PC-3 (cell line): ENCODE data around the gene RFX1. TPM values are rescaled to one million over a fixed set of nuclear protein-coding genes. Genes with fewer than 3 reads are reported as not detected.
"Not testable (repeated sequence)": the region's sequence is repeated elsewhere in the genome, so short reads cannot be mapped to it uniquely, and the experiment has no call there.

Source experiments
- ATAC-seq: fragments of 200-7000 bp; cut with Tn5 transposase; 2 replicates; pipeline ENCODE4 v1.9.1; 2020; ENCODE audit warnings: mild to moderate bottlenecking, moderate library complexity
- BruUV-seq: library from RNA; stranded (reverse); fragments of 400-500 nt; replicated peaks from 2 replicates; lab custom pipeline; 2021; lab: Mats Ljungman, UMichigan
- CTCF ChIA-PET: fragments of 300-600 bp; sonication (Branson Sonifier 250); formaldehyde crosslinking; loops from one replicate; lab custom pipeline; 2022; ENCODE audit warnings: antibody characterized with exemption; lab: Charles Lee
- POLR2A ChIA-PET: fragments of 300-600 bp; sonication (Branson Sonifier 250); formaldehyde crosslinking; loops from one replicate; lab custom pipeline; 2022; ENCODE audit warnings: antibody characterized with exemption; ENCODE audit not compliant: unreplicated experiment; lab: Charles Lee
- DNase-seq: peaks from one replicate; pipeline ENCODE4 v3.0.0-alpha.2; 2015
- H2AFZ ChIP-seq: fragments of 300-600 bp; sonication (generic); 2 replicates; pipeline ENCODE4 v1.6.0; 2016; ENCODE audit warnings: antibody characterized with exemption, low read length
- H3F3A ChIP-seq: fragments of 300-600 bp; sonication (generic); one replicate; pipeline ENCODE4 v1.6.0; 2017; ENCODE audit warnings: antibody characterized with exemption, low read length, control low read depth, mild to moderate bottlenecking; ENCODE audit not compliant: unreplicated experiment
- H3K27ac ChIP-seq: fragments of 300-600 bp; sonication (generic); 2 replicates; pipeline ENCODE4 v1.5.1; 2016; ENCODE audit warnings: mild to moderate bottlenecking, low read length
- H3K27me3 ChIP-seq: fragments of 300-600 bp; sonication (generic); 2 replicates; pipeline ENCODE4 v1.6.1; 2016; ENCODE audit warnings: low read length, mixed read lengths
- H3K36me3 ChIP-seq: fragments of 300-600 bp; sonication (generic); 2 replicates; pipeline ENCODE4 v1.6.1; 2016; ENCODE audit warnings: low read depth, mixed run types, low read length, mixed read lengths
- H3K4me1 ChIP-seq: fragments of 300-600 bp; sonication (generic); 2 replicates; pipeline ENCODE4 v1.5.1; 2016; ENCODE audit warnings: low read length; ENCODE audit not compliant: insufficient read depth
- H3K4me2 ChIP-seq: fragments of 300-600 bp; sonication (generic); 2 replicates; pipeline ENCODE4 v1.6.0; 2016; ENCODE audit warnings: low read length
- H3K4me3 ChIP-seq: fragments of 300-600 bp; sonication (generic); 2 replicates; pipeline ENCODE4 v1.5.1; 2016; ENCODE audit warnings: mild to moderate bottlenecking, low read length, mixed read lengths
- H3K79me2 ChIP-seq: fragments of 300-600 bp; sonication (generic); 2 replicates; pipeline ENCODE4 v1.6.1; 2017; ENCODE audit warnings: low read length, mixed read lengths
- H3K9ac ChIP-seq: fragments of 300-600 bp; sonication (generic); 2 replicates; pipeline ENCODE4 v1.6.0; 2016; ENCODE audit warnings: mild to moderate bottlenecking, low read length
- H3K9me2 ChIP-seq: fragments of 300-600 bp; sonication (generic); replicated peaks from 2 replicates; pipeline ENCODE4 v1.6.1; 2016; ENCODE audit warnings: mixed run types, low read length, mixed read lengths
- H3K9me3 ChIP-seq: fragments of 300-600 bp; sonication (generic); 2 replicates; pipeline ENCODE4 v1.6.1; 2016; ENCODE audit warnings: low read length, mixed read lengths
- H4K20me1 ChIP-seq: fragments of 300-600 bp; sonication (generic); 2 replicates; pipeline ENCODE4 v1.6.1; 2016; ENCODE audit warnings: low read length, mixed read lengths
- CTCF ChIP-seq: fragments of 300-600 bp; sonication (generic); conservative IDR thresholded peaks from 2 replicates; pipeline ENCODE4 v1.5.1; 2017; ENCODE audit warnings: antibody characterized with exemption, low read depth, mild to moderate bottlenecking, low read length
- EZH2 ChIP-seq: fragments of 300-600 bp; sonication (generic); IDR thresholded peaks from one replicate; pipeline ENCODE4 v1.6.1; 2017; ENCODE audit warnings: antibody characterized with exemption, mild to moderate bottlenecking, low read length; ENCODE audit not compliant: unreplicated experiment
- EZH2phosphoT487 ChIP-seq: fragments of 300-600 bp; sonication (generic); IDR thresholded peaks from 2 replicates; pipeline ENCODE4 v1.6.1; 2018; ENCODE audit warnings: mild to moderate bottlenecking, antibody characterized with exemption, low read length, borderline replicate concordance
- intact Hi-C: fragments of 100-400 bp; cut with micrococcal nuclease; formaldehyde crosslinking; loops from 2 replicates; pipeline ENCODE4 v1.9.0; 2023
- total RNA-seq: library from RNA; depleted of rRNA; stranded (reverse); fragments of >200 nt; gene quantifications from 2 replicates; pipeline ENCODE4 v1.2.3, GENCODE V29; 2014

Gene RFX1
- total RNA-seq, 1 experiment from 2014 or later: 7.5 TPM

GRCh38 chr19:13972368-13973155 lies 33.6 kb downstream of the RFX1 start:
- BruUV-seq: no TSS peak
- Histone ChIP-seq H3K4me3 (no peak overlapping the region), H3K9me2 (no peaks in the 10 kb centered on the region), H3F3A (no peaks in the 10 kb centered on the region), H3K4me2 (no peak overlapping the region), H3K27me3 (no peaks in the 10 kb centered on the region), H4K20me1 (no peaks in the 10 kb centered on the region), H2AFZ (no peak overlapping the region), H3K9ac (no peak overlapping the region), H3K9me3 (no peaks in the 10 kb centered on the region), H3K4me1 (no peaks in the 10 kb centered on the region), H3K36me3 (peaks cover 13% of the 10 kb centered on the region), H3K27ac (no peak overlapping the region), H3K79me2 (no peaks in the 10 kb centered on the region)
- TF ChIP-seq EZH2phosphoT487 (no peak), EZH2 (no peak), CTCF (no peak)
- intact Hi-C loops: no loop called here
- DNase-seq (no peak), ATAC-seq (no peak)
- ChIA-PET POLR2A (no interaction called here), CTCF (no interaction called here)

- H2AFZ ChIP-seq, BruUV-seq, intact Hi-C loops, H3K9ac ChIP-seq, H3K27me3 ChIP-seq, CTCF ChIA-PET, POLR2A ChIA-PET, H3K9me3 ChIP-seq, H4K20me1 ChIP-seq, H3K4me3 ChIP-seq, H3K27ac ChIP-seq, H3K4me1 ChIP-seq, H3K4me2 ChIP-seq, DNase-seq, H3K79me2 ChIP-seq, H3F3A ChIP-seq, ATAC-seq, H3K9me2 ChIP-seq: not testable (repeated sequence)
- H3K36me3 ChIP-seq: peaks cover 14% of the 10 kb centered on the region
Observed at GRCh38 chr19:13971868-13972267, 34.3 kb downstream of the RFX1 start.

GRCh38 chr19:13969897-13970296 lies 36.2 kb downstream of the RFX1 start:
- no peak for TF ChIP-seq EZH2
- TF ChIP-seq CTCF: no peak
- no peak for TF ChIP-seq EZH2phosphoT487
- ChIA-PET POLR2A (no interaction called here), CTCF (interaction anchor here (0.5 kb wide), 1 partner anchor 62 kb away, joined by 3 read pairs; no protein-coding TSS in a partner anchor)
- Histone ChIP-seq H3K9ac (no peak overlapping the region), H2AFZ (no peak overlapping the region), H3K36me3 (peaks cover 14% of the 10 kb centered on the region), H3K9me2 (no peaks in the 10 kb centered on the region), H3K79me2 (no peaks in the 10 kb centered on the region), H3K4me2 (no peak overlapping the region), H3K27me3 (no peaks in the 10 kb centered on the region), H3K27ac (no peak overlapping the region), H3K4me3 (no peak overlapping the region), H3K4me1 (peaks cover 4% of the 10 kb centered on the region), H3K9me3 (no peaks in the 10 kb centered on the region), H3F3A (no peaks in the 10 kb centered on the region), H4K20me1 (no peaks in the 10 kb centered on the region)
- no peak for ATAC-seq
- intact Hi-C loops: no loop called here
- DNase-seq: no peak
- BruUV-seq: no TSS peak
